H1 (cell line): ENCODE data around the gene CDCP1. TPM values are rescaled to one million over a fixed set of nuclear protein-coding genes. Genes with fewer than 3 reads are reported as not detected.

ENCODE experiments used
- HDAC2 ChIP-seq, 2 experiments: fragments of 300-600 bp in 1 of 2; sonication (generic) in 1 of 2; IDR thresholded peaks; 2 replicates each; pipeline ENCODE4 v1.6.1; 2011 to 2012; ENCODE audit warnings: low read depth in 2 of 2, low read length in 2 of 2, mild to moderate bottlenecking in 2 of 2, moderate library complexity in 2 of 2, borderline replicate concordance in 1 of 2, inconsistent platforms in 1 of 2
- RAD21 ChIP-seq, 2 experiments: IDR thresholded peaks in 1 of 2; conservative IDR thresholded peaks in 1 of 2; 2 replicates each; pipeline ENCODE4 v1.6.1; 2011; ENCODE audit warnings: low read depth in 2 of 2, low read length in 2 of 2, improper control_type of control experiment in 1 of 2, inconsistent platforms in 1 of 2, mild to moderate bottlenecking in 1 of 2, moderate library complexity in 1 of 2
- RBBP5 ChIP-seq: IDR thresholded peaks from 2 replicates; pipeline ENCODE4 v1.7.1; 2012; ENCODE audit warnings: low read depth, mild to moderate bottlenecking, inconsistent platforms, low read length, moderate library complexity, borderline replicate concordance
- SAP30 ChIP-seq: fragments of 300-600 bp; sonication (generic); IDR thresholded peaks from 2 replicates; pipeline ENCODE4 v1.7.1; 2012; ENCODE audit warnings: low read length, moderate library complexity, mild to moderate bottlenecking, inconsistent platforms; ENCODE audit not compliant: insufficient read depth, insufficient replicate concordance
- SIN3A ChIP-seq, 2 experiments: IDR thresholded peaks in 1 of 2; conservative IDR thresholded peaks in 1 of 2; 2 replicates each; pipeline ENCODE4 v1.6.1; 2011 to 2012; ENCODE audit warnings: low read length in 2 of 2, improper control_type of control experiment in 1 of 2, low read depth in 1 of 2, mild to moderate bottlenecking in 1 of 2
- SP1 ChIP-seq: IDR thresholded peaks from 2 replicates; pipeline ENCODE4 v1.6.1; 2011; ENCODE audit warnings: low read depth, low read length
- SP2 ChIP-seq: IDR thresholded peaks from 2 replicates; pipeline ENCODE4 v1.6.1; 2012; ENCODE audit warnings: mild to moderate bottlenecking, low read length, inconsistent platforms
- polyA plus RNA-seq, 7 experiments: library from polyadenylated mRNA; depleted of rRNA in 3 of 7; stranded (reverse) in 5 of 7; unstranded in 2 of 7; fragments of >200 nt in 5 of 7; fragments of 200-250 nt in 2 of 7; gene quantifications; 1 replicate in 5 of 7; 2 replicates in 1 of 7; 4 replicates in 1 of 7; pipeline versions ENCODE4 v1.2.1 to v1.2.3, GENCODE V29; 2011 to 2013; ENCODE audit warnings: missing spikeins in 2 of 7, mixed read lengths in 2 of 7
- total RNA-seq: library from RNA; stranded (reverse); fragmentation: NEBNext Ultra II Directional; extraction: Animal tissue kit (Norgen Biotek cat#: 25700); gene quantifications from 2 replicates; pipeline ENCODE4 v1.2.1, GENCODE V29; 2021

CDCP1 gene
- total and polyA plus RNA-seq, 2 of the 8 experiments (the other 6 are each of a cell fraction or from before 2014, with no cell fraction given), result 10.0 to 23.3 TPM

DNA sequence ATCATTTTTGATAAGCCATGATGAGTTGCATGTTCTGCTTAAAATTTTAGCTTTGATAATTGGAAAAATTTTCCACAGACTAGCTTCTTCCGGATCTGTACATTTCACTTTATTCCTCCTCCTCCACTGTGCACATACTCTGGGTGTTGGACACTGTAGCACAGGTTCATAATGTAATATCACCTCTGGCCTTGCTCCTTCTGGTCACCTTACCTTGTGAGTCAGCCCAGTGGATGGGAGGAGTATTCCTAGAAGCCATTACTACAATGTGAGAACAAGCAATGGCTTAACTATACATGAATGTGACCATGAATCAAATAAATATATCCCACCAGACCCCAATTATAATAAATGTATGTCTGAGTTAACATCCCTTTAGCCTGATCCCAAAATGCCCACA lies 6.1 kb upstream of the CDCP1 start (continued):
- no peak for TF ChIP-seq RAD21 (IDR thresholded peaks at IDR 0.05 in 1 of 2, conservative IDR thresholded peaks at IDR 0.05 in 1 of 2; ENCODE audit: low read depth in 2 of 2, low read length in 2 of 2)
- TF ChIP-seq SP1, result no peak
- TF ChIP-seq SIN3A (conservative IDR thresholded peaks at IDR 0.05 in 1 of 2, IDR thresholded peaks at IDR 0.05 in 1 of 2; ENCODE audit: low read depth in 1 of 2, low read length in 2 of 2), result no peak
- no peak for TF ChIP-seq SP2
- no peak for TF ChIP-seq HDAC2 (IDR thresholded peaks at IDR 0.05; ENCODE audit: borderline replicate concordance in 1 of 2, low read depth in 2 of 2, low read length in 2 of 2)
- no peak for TF ChIP-seq RBBP5
- no peak for TF ChIP-seq SAP30
